Liver (tissue), 9 donors: ENCODE results near the gene GCNT2. TPM values are rescaled to one million over a fixed set of nuclear protein-coding genes. Genes with fewer than 3 reads are reported as not detected.

ENCODE experiments used
- DNase-seq: peaks from one replicate; pipeline ENCODE4 v3.0.0-alpha.2; 2017; ENCODE audit warnings: low spot score
- H3K27ac ChIP-seq, 2 donors: one replicate each; pipeline ENCODE4 v1.7.0; 2013; ENCODE audit warnings: inconsistent platforms in 2 of 2, low read length in 2 of 2, control low read depth in 1 of 2, low read depth in 1 of 2, mild to moderate bottlenecking in 1 of 2
- H3K27me3 ChIP-seq, 4 donors: one replicate each; pipeline versions ENCODE4 v1.6.1 to v1.7.0; 2013; ENCODE audit warnings: low read length in 3 of 4, inconsistent platforms in 1 of 4, mild to moderate bottlenecking in 1 of 4, moderate library complexity in 1 of 4; ENCODE audit not compliant: control insufficient read depth in 4 of 4, insufficient read depth in 4 of 4
- H3K36me3 ChIP-seq, 4 donors: one replicate each; pipeline versions ENCODE4 v1.6.1 to v1.7.0; 2013; ENCODE audit warnings: low read length in 3 of 4, mild to moderate bottlenecking in 3 of 4, low read depth in 1 of 4, moderate library complexity in 1 of 4; ENCODE audit not compliant: control insufficient read depth in 4 of 4, insufficient read depth in 3 of 4
- H3K4me1 ChIP-seq, 4 donors: one replicate each; pipeline versions ENCODE4 v1.6.1 to v1.7.0; 2013; ENCODE audit warnings: low read length in 3 of 4, mild to moderate bottlenecking in 3 of 4, moderate library complexity in 1 of 4; ENCODE audit not compliant: control insufficient read depth in 4 of 4, insufficient read depth in 4 of 4
- H3K4me3 ChIP-seq, 3 donors: one replicate each; pipeline versions ENCODE4 v1.6.1 to v1.7.0; 2013; ENCODE audit warnings: low read length in 3 of 3, control low read depth in 1 of 3, low read depth in 1 of 3, mild to moderate bottlenecking in 1 of 3
- H3K9ac ChIP-seq, 2 donors: one replicate each; pipeline ENCODE4 v1.7.0; 2013; ENCODE audit warnings: low read length in 2 of 2, mild to moderate bottlenecking in 2 of 2, moderate library complexity in 2 of 2, control low read depth in 1 of 2, low read depth in 1 of 2
- H3K9me3 ChIP-seq, 4 donors: one replicate each; pipeline versions ENCODE4 v1.6.1 to v1.7.0; 2013; ENCODE audit warnings: low read length in 3 of 4; ENCODE audit not compliant: control insufficient read depth in 4 of 4
- EGR1 ChIP-seq, 2 donors: IDR thresholded peaks; 2 replicates each; pipeline ENCODE4 v1.6.1; 2016 to 2018; ENCODE audit warnings: antibody characterized with exemption in 2 of 2, low read depth in 2 of 2
- FOXA1 ChIP-seq: IDR thresholded peaks from 2 replicates; pipeline ENCODE4 v1.6.1; 2016; ENCODE audit warnings: antibody characterized with exemption
- FOXA2 ChIP-seq: IDR thresholded peaks from 2 replicates; pipeline ENCODE4 v1.6.1; 2016; ENCODE audit warnings: antibody characterized with exemption
- GABPA ChIP-seq, 2 donors: IDR thresholded peaks in 1 of 2; conservative IDR thresholded peaks in 1 of 2; 2 replicates each; pipeline ENCODE4 v1.6.1; 2016; ENCODE audit warnings: antibody characterized with exemption in 2 of 2, mild to moderate bottlenecking in 1 of 2, moderate library complexity in 1 of 2
- HNF4A ChIP-seq, 2 donors: conservative IDR thresholded peaks; 2 replicates each; pipeline ENCODE4 v1.6.1; 2016; ENCODE audit warnings: antibody characterized with exemption in 2 of 2, mild to moderate bottlenecking in 2 of 2
- HNF4G ChIP-seq: IDR thresholded peaks from 2 replicates; pipeline ENCODE4 v1.6.1; 2016; ENCODE audit warnings: antibody characterized with exemption
- JUND ChIP-seq, 2 donors: IDR thresholded peaks; 2 replicates each; pipeline ENCODE4 v1.6.1; 2016; ENCODE audit warnings: antibody characterized with exemption in 2 of 2
- NR2F2 ChIP-seq: IDR thresholded peaks from 2 replicates; pipeline ENCODE4 v1.6.1; 2016; ENCODE audit warnings: antibody characterized with exemption
- RAD21 ChIP-seq, 2 donors: IDR thresholded peaks; 2 replicates each; pipeline ENCODE4 v1.6.1; 2016; ENCODE audit warnings: antibody characterized with exemption in 2 of 2, mild to moderate bottlenecking in 2 of 2
- RXRA ChIP-seq, 2 donors: IDR thresholded peaks; 2 replicates each; pipeline ENCODE4 v1.6.1; 2017 to 2018; ENCODE audit warnings: antibody characterized with exemption in 2 of 2, mild to moderate bottlenecking in 1 of 2
- SP1 ChIP-seq: IDR thresholded peaks from 2 replicates; pipeline ENCODE4 v1.6.1; 2018; ENCODE audit warnings: antibody characterized with exemption, mild to moderate bottlenecking
- TAF1 ChIP-seq: conservative IDR thresholded peaks from 2 replicates; pipeline ENCODE4 v1.6.1; 2016; ENCODE audit warnings: antibody characterized with exemption, mild to moderate bottlenecking
- YY1 ChIP-seq: IDR thresholded peaks from 2 replicates; pipeline ENCODE4 v1.6.1; 2016; ENCODE audit warnings: antibody characterized with exemption, mild to moderate bottlenecking
- WGBS: extraction: QIAGEN DNeasy Blood & Tissue Kit; methylation state at CpG from one replicate; pipeline ENCODE4 v1.1.7; 2013; 5-methylcytosine and 5-hydroxymethylcytosine counted together
- polyA plus RNA-seq, 2 donors: library from polyadenylated mRNA; stranded (reverse) in 1 of 2; unstranded in 1 of 2; fragments of 200-250 nt in 1 of 2; fragments of >200 nt in 1 of 2; fragmentation: Nextera tagmentation in 1 of 2; extraction: Ambion mirVana in 1 of 2; gene quantifications; one replicate each; pipeline versions ENCODE4 v1.2.1 to v1.2.3, GENCODE V29; 2013 to 2015
- total RNA-seq, 2 donors: library from RNA; depleted of rRNA; stranded (reverse); fragments of >200 nt; gene quantifications; one replicate each; pipeline ENCODE4 v1.2.3, GENCODE V29; 2014
- TF ChIP-seq, protein P1 (sequence below): IDR thresholded peaks from 2 replicates; pipeline ENCODE4 v1.6.1; 2016; ENCODE audit warnings: antibody characterized with exemption, mild to moderate bottlenecking
- TF ChIP-seq, protein P2 (sequence below): IDR thresholded peaks from 2 replicates; pipeline ENCODE4 v1.6.1; 2016; ENCODE audit warnings: antibody characterized with exemption
- TF ChIP-seq, protein P3 (sequence below): fragments of 150-350 bp; IDR thresholded peaks from 2 replicates; pipeline ENCODE4 v1.5.1; 2017; ENCODE audit warnings: improper control_type of control experiment, low read depth, low read length; ENCODE audit not compliant: missing input control
- TF ChIP-seq, protein P4 (sequence below): IDR thresholded peaks from 2 replicates; pipeline ENCODE4 v1.6.1; 2016; ENCODE audit warnings: antibody characterized with exemption
- TF ChIP-seq, protein P5 (sequence below): IDR thresholded peaks from 2 replicates; pipeline ENCODE4 v1.6.1; 2016; ENCODE audit warnings: antibody characterized with exemption
- donor health status: healthy.
- donor health status: healthy.
- donor health status: healthy.
- donor health status: healthy.
- donor health status: healthy.

The GCNT2 gene
- total and polyA plus RNA-seq, 4 donors = 2.8 to 16.7 (median 4.2) TPM

- TF ChIP-seq, protein P1, sequence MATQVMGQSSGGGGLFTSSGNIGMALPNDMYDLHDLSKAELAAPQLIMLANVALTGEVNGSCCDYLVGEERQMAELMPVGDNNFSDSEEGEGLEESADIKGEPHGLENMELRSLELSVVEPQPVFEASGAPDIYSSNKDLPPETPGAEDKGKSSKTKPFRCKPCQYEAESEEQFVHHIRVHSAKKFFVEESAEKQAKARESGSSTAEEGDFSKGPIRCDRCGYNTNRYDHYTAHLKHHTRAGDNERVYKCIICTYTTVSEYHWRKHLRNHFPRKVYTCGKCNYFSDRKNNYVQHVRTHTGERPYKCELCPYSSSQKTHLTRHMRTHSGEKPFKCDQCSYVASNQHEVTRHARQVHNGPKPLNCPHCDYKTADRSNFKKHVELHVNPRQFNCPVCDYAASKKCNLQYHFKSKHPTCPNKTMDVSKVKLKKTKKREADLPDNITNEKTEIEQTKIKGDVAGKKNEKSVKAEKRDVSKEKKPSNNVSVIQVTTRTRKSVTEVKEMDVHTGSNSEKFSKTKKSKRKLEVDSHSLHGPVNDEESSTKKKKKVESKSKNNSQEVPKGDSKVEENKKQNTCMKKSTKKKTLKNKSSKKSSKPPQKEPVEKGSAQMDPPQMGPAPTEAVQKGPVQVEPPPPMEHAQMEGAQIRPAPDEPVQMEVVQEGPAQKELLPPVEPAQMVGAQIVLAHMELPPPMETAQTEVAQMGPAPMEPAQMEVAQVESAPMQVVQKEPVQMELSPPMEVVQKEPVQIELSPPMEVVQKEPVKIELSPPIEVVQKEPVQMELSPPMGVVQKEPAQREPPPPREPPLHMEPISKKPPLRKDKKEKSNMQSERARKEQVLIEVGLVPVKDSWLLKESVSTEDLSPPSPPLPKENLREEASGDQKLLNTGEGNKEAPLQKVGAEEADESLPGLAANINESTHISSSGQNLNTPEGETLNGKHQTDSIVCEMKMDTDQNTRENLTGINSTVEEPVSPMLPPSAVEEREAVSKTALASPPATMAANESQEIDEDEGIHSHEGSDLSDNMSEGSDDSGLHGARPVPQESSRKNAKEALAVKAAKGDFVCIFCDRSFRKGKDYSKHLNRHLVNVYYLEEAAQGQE = no peak
- TF ChIP-seq, protein P2, sequence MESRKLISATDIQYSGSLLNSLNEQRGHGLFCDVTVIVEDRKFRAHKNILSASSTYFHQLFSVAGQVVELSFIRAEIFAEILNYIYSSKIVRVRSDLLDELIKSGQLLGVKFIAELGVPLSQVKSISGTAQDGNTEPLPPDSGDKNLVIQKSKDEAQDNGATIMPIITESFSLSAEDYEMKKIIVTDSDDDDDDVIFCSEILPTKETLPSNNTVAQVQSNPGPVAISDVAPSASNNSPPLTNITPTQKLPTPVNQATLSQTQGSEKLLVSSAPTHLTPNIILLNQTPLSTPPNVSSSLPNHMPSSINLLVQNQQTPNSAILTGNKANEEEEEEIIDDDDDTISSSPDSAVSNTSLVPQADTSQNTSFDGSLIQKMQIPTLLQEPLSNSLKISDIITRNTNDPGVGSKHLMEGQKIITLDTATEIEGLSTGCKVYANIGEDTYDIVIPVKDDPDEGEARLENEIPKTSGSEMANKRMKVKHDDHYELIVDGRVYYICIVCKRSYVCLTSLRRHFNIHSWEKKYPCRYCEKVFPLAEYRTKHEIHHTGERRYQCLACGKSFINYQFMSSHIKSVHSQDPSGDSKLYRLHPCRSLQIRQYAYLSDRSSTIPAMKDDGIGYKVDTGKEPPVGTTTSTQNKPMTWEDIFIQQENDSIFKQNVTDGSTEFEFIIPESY = no peak
- peak; percentile 67 to 78 for TF ChIP-seq RXRA (IDR thresholded peaks at IDR 0.05)
These were observed 10.4 kb upstream of the GCNT2 start (continued) for GRCh38 chr6:10510592-10511367.

GRCh38 chr6:10511477-10511876 is 9.7 kb upstream of the GCNT2 start:
- no peak overlapping the region for H3K9ac ChIP-seq
- H3K4me1 ChIP-seq = peaks cover 0 to 9% (median 0%) of the 10 kb centered on the region in 4 donors
- no peak overlapping the region for H3K4me3 ChIP-seq
- no peaks in the 10 kb centered on the region for H3K9me3 ChIP-seq
- H3K36me3 ChIP-seq = no peaks in the 10 kb centered on the region
- no peak for TF ChIP-seq HNF4A (conservative IDR thresholded peaks at IDR 0.05)
- TF ChIP-seq, protein P1 = no peak
- no peak for TF ChIP-seq RAD21 (IDR thresholded peaks at IDR 0.05)
- TF ChIP-seq JUND (IDR thresholded peaks at IDR 0.05) = no peak
- TF ChIP-seq, protein P3, sequence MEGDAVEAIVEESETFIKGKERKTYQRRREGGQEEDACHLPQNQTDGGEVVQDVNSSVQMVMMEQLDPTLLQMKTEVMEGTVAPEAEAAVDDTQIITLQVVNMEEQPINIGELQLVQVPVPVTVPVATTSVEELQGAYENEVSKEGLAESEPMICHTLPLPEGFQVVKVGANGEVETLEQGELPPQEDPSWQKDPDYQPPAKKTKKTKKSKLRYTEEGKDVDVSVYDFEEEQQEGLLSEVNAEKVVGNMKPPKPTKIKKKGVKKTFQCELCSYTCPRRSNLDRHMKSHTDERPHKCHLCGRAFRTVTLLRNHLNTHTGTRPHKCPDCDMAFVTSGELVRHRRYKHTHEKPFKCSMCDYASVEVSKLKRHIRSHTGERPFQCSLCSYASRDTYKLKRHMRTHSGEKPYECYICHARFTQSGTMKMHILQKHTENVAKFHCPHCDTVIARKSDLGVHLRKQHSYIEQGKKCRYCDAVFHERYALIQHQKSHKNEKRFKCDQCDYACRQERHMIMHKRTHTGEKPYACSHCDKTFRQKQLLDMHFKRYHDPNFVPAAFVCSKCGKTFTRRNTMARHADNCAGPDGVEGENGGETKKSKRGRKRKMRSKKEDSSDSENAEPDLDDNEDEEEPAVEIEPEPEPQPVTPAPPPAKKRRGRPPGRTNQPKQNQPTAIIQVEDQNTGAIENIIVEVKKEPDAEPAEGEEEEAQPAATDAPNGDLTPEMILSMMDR = no peak
- TF ChIP-seq, protein P4, sequence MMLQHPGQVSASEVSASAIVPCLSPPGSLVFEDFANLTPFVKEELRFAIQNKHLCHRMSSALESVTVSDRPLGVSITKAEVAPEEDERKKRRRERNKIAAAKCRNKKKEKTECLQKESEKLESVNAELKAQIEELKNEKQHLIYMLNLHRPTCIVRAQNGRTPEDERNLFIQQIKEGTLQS = no peak
- no peak for TF ChIP-seq FOXA1
- no peak for TF ChIP-seq RXRA (IDR thresholded peaks at IDR 0.05)
- TF ChIP-seq FOXA2 = no peak
- TF ChIP-seq, protein P5, sequence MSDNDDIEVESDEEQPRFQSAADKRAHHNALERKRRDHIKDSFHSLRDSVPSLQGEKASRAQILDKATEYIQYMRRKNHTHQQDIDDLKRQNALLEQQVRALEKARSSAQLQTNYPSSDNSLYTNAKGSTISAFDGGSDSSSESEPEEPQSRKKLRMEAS = no peak
- no peak for TF ChIP-seq YY1
- no peak for TF ChIP-seq SP1
- no peak for TF ChIP-seq NR2F2
- TF ChIP-seq EGR1 (IDR thresholded peaks at IDR 0.05; ENCODE audit: low read depth in 2 of 2) = no peak
- TF ChIP-seq TAF1 = no peak
- TF ChIP-seq GABPA (IDR thresholded peaks at IDR 0.05 in 1 of 2, conservative IDR thresholded peaks at IDR 0.05 in 1 of 2) = no peak
- no peak for TF ChIP-seq HNF4G
- TF ChIP-seq, protein P2 = no peak
- H3K27me3 ChIP-seq = no peaks in the 10 kb centered on the region
- H3K27ac ChIP-seq = no peak overlapping the region
- WGBS = 74% methylated on average over 2 of the region's 2 CpGs
- DNase-seq = no peak
